SHP77 (cell line): ENCODE data around the gene PAQR3.

Source experiments
- DNase-seq, 2 experiments: peaks; one replicate each; lab custom pipeline; 2025; lab: John Stamatoyannopoulos, UW

PAQR3 gene

DNA sequence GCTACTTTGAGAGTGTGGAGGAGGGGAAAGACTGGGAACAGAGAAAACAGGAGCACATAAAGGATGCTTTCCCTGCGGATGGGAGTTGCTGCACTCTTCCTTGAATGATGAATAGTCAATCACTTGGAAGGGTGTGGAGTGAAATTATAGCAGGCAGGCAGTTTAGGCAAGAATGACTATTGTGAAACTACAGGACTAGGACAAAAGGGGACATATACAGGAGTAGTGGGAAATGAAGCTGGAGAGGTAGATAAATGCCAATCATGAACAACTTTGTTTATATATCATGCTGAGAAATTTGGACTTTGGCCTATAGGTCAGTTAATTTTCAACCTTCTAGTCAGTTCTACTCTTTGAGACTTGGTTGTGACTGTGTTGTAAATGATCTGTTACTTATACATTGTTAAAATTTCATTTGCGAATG lies 76.9 kb downstream of the PAQR3 start:
- DNase-seq = no peak
